HepG2 (cell line): ENCODE measurements around the gene CEP164. TPM values are rescaled to one million over a fixed set of nuclear protein-coding genes. Genes with fewer than 3 reads are reported as not detected.

Experiments
- ATAC-seq: fragments of 200-7000 bp; cut with Tn5 transposase; 3 replicates; pipeline ENCODE4 v1.9.1; 2020; ENCODE audit warnings: mild to moderate bottlenecking, moderate library complexity
- BruUV-seq: library from RNA; stranded (reverse); fragments of 400-500 nt; replicated peaks from 2 replicates; lab custom pipeline; 2021; lab: Mats Ljungman, UMichigan
- CTCF ChIA-PET: fragments of 300-600 bp; formaldehyde crosslinking; extraction: SDS; loops from one replicate; lab custom pipeline; 2021; ENCODE audit warnings: low total read pairs, inconsistent platforms, low intra/inter-chr PET ratio; lab: Yijun Ruan, JAX
- POLR2A ChIA-PET: fragments of 350-600 bp; sonication (Branson Sonifier 250); formaldehyde crosslinking; loops from one replicate; lab custom pipeline; 2020; ENCODE audit warnings: antibody characterized with exemption, inconsistent platforms; lab: Yijun Ruan, JAX
- DNase-seq: peaks from one replicate; pipeline ENCODE4 v3.0.0-alpha.2; 2015; ENCODE audit warnings: low spot score
- FAIRE-seq: peaks from 3 replicates; lab custom pipeline; 2011; peaks lifted over from hg19 to GRCh38; lab: Jason Lieb, UNC
- H2AFZ ChIP-seq: one replicate; pipeline ENCODE4 v1.6.1; 2011; ENCODE audit warnings: low read length, inconsistent platforms
- H3K27ac ChIP-seq: fragments of 300-600 bp; 3 replicates; pipeline ENCODE4 v1.8.0; 2011; ENCODE audit warnings: mixed run types, mild to moderate bottlenecking, mixed read lengths, low read length, inconsistent platforms; ENCODE audit not compliant: insufficient read depth; ENCODE audit errors: extremely low read length
- H3K27me3 ChIP-seq, 2 experiments: fragments of 200-600 bp in 1 of 2; 2 replicates in 1 of 2; 3 replicates in 1 of 2; pipeline versions ENCODE4 v1.6.0 to v1.8.0; 2011; ENCODE audit warnings: low read length in 2 of 2, mild to moderate bottlenecking in 2 of 2, moderate library complexity in 2 of 2, inconsistent platforms in 1 of 2; ENCODE audit not compliant: insufficient read depth in 2 of 2, control insufficient read depth in 1 of 2
- H3K36me3 ChIP-seq, 2 experiments: fragments of 200-600 bp in 1 of 2; replicated peaks in 1 of 2; 2 replicates in 1 of 2; 3 replicates in 1 of 2; pipeline versions ENCODE4 v1.5.1 to v1.8.0; 2011; ENCODE audit warnings: low read length in 2 of 2, inconsistent platforms in 1 of 2; ENCODE audit not compliant: insufficient read depth in 2 of 2, control insufficient read depth in 1 of 2
- H3K4me1 ChIP-seq: 2 replicates; pipeline ENCODE4 v1.5.1; 2012; ENCODE audit warnings: low read length, inconsistent platforms; ENCODE audit not compliant: insufficient read depth
- H3K4me2 ChIP-seq: 2 replicates; pipeline ENCODE4 v1.6.0; 2011; ENCODE audit warnings: low read depth, low read length, inconsistent platforms
- H3K4me3 ChIP-seq, 3 experiments: fragments of 200-600 bp in 1 of 3; sonication (generic), shearing (Covaris generic) in 1 of 3; replicated peaks in 1 of 3; 2 replicates each; pipeline ENCODE4 v1.5.1; 2011 to 2016; ENCODE audit warnings: low read length in 3 of 3, inconsistent platforms in 2 of 3, low read depth in 2 of 3, mild to moderate bottlenecking in 2 of 3, control low read depth in 1 of 3, mixed read lengths in 1 of 3; ENCODE audit not compliant: insufficient read depth in 1 of 3
- H3K79me2 ChIP-seq: one replicate; pipeline ENCODE4 v1.6.1; 2011; ENCODE audit warnings: low read length, inconsistent platforms; ENCODE audit not compliant: insufficient read depth
- H3K9ac ChIP-seq: 2 replicates; pipeline ENCODE4 v1.6.0; 2011; ENCODE audit warnings: mild to moderate bottlenecking, low read depth, low read length, inconsistent platforms; ENCODE audit not compliant: insufficient read depth
- H3K9me3 ChIP-seq: 2 replicates; pipeline ENCODE4 v1.5.1; 2012; ENCODE audit warnings: mild to moderate bottlenecking, low read length
- H4K20me1 ChIP-seq: 2 replicates; pipeline ENCODE4 v1.6.0; 2011; ENCODE audit warnings: inconsistent platforms, mild to moderate bottlenecking, low read length, moderate library complexity; ENCODE audit not compliant: insufficient read depth
- ARID4A ChIP-seq: sonication (generic); formaldehyde crosslinking; IDR thresholded peaks from 2 replicates; pipeline ENCODE4 v1.5.0; 2020; ENCODE audit warnings: mild to moderate bottlenecking, missing genetic modification reagents, borderline replicate concordance
- ATF7-NPFF ChIP-seq: sonication (generic); formaldehyde crosslinking; IDR thresholded peaks from 2 replicates; pipeline ENCODE4 v1.8.1; 2023; ENCODE audit warnings: mild to moderate bottlenecking, low read depth, missing genetic modification reagents, moderate library complexity
- NCOA1 ChIP-seq: sonication (generic); formaldehyde crosslinking; IDR thresholded peaks from 2 replicates; pipeline ENCODE4 v1.9.0; 2021; ENCODE audit warnings: missing genetic modification reagents
- TMF1 ChIP-seq: sonication (generic); formaldehyde crosslinking; IDR thresholded peaks from 2 replicates; pipeline ENCODE4 v1.8.1; 2022; ENCODE audit warnings: low read depth, missing genetic modification reagents
- ZBTB4 ChIP-seq: sonication (generic); formaldehyde crosslinking; IDR thresholded peaks from 2 replicates; pipeline ENCODE4 v1.4.0; 2020; ENCODE audit warnings: missing genetic modification reagents, mild to moderate bottlenecking, borderline replicate concordance
- ZFP36 ChIP-seq: fragments of 150-350 bp; IDR thresholded peaks from 2 replicates; pipeline ENCODE4 v1.6.1; 2018; ENCODE audit warnings: borderline replicate concordance, low read length, low read depth; ENCODE audit not compliant: partially characterized antibody
- ZNF224 ChIP-seq: sonication (generic); formaldehyde crosslinking; IDR thresholded peaks from 2 replicates; pipeline ENCODE4 v1.5.0; 2020; ENCODE audit warnings: mild to moderate bottlenecking, missing genetic modification reagents
- ZNF225 ChIP-seq: sonication (generic); formaldehyde crosslinking; IDR thresholded peaks from 2 replicates; pipeline ENCODE4 v1.4.0; 2020; ENCODE audit warnings: mild to moderate bottlenecking, missing genetic modification reagents
- ZNF441 ChIP-seq: sonication (generic); formaldehyde crosslinking; IDR thresholded peaks from 2 replicates; pipeline ENCODE4 v1.7.0; 2021; ENCODE audit warnings: missing genetic modification reagents, borderline replicate concordance
- ZNF503 ChIP-seq: sonication (generic); formaldehyde crosslinking; IDR thresholded peaks from 2 replicates; pipeline ENCODE4 v1.4.0; 2020; ENCODE audit warnings: missing genetic modification reagents
- ZSCAN22 ChIP-seq: sonication (generic); formaldehyde crosslinking; IDR thresholded peaks from 2 replicates; pipeline ENCODE4 v1.4.0; 2020; ENCODE audit warnings: mild to moderate bottlenecking, missing genetic modification reagents
- ZSCAN29 ChIP-seq: sonication (generic); formaldehyde crosslinking; conservative IDR thresholded peaks from 2 replicates; pipeline ENCODE4 v1.4.0; 2020; ENCODE audit warnings: mild to moderate bottlenecking, missing genetic modification reagents
- WGBS: methylation state at CpG from one replicate; pipeline ENCODE4 v1.1.6; 2017; ENCODE audit warnings: low lambda C conversion rate; 5-methylcytosine and 5-hydroxymethylcytosine counted together
- in situ Hi-C: cut with HindIII; loops from 2 replicates; pipeline ENCODE4 v1.10.0; 2017; ENCODE audit warnings: low pct_unique_long_range_greater_than_20kb; ENCODE audit not compliant: extremely low pct_ligation_motif_present
- intact Hi-C: fragments of 100-400 bp; cut with micrococcal nuclease; formaldehyde crosslinking; loops from one replicate; pipeline ENCODE4 v1.10.0; 2022; ENCODE audit not compliant: unreplicated experiment
- polyA plus RNA-seq, 8 experiments: library from polyadenylated mRNA; depleted of rRNA in 3 of 8; stranded (reverse) in 7 of 8; unstranded in 1 of 8; fragments of >200 nt; fragmentation: Illumina TruSeq in 4 of 8; extraction: Trizol in 4 of 8; gene quantifications; 2 replicates each; pipeline versions ENCODE4 v1.2.1 to v1.2.3, GENCODE V29; 2011 to 2016; ENCODE audit warnings: low read depth in 4 of 8, missing spikeins in 1 of 8, mixed read lengths in 1 of 8; ENCODE audit not compliant: insufficient read depth in 1 of 8
- total RNA-seq, 5 experiments: library from RNA; depleted of rRNA; stranded (reverse); fragments of >200 nt; fragmentation: Illumina TruSeq; extraction: Trizol; gene quantifications; 2 replicates each; pipeline ENCODE4 v1.2.3, GENCODE V29; 2016; ENCODE audit warnings: low read depth in 1 of 5

Gene CEP164
- total and polyA plus RNA-seq, 2 of the 13 experiments (the other 11 are each of a cell fraction or from before 2014, with no cell fraction given), result 11.4 to 15.2 TPM

GRCh38 chr11:117458275-117459122 lies 130.8 kb downstream of the CEP164 start:
- no TSS peak for BruUV-seq
- DNase-seq (no peak), FAIRE-seq (no peak), ATAC-seq (no peak; the same call in 2 of the 3 replicates)
- ChIA-PET POLR2A (no interaction called here), CTCF (no interaction called here)
- Histone ChIP-seq H3K79me2 (no peaks in the 10 kb centered on the region), H3K4me1 (no peaks in the 10 kb centered on the region), H3K27me3 (peaks cover 8 to 17% of the 10 kb centered on the region in 2 experiments; a peak in 4 of 5 replicates), H4K20me1 (no peaks in the 10 kb centered on the region), H3K36me3 (no peaks in the 10 kb centered on the region), H3K4me2 (no peak overlapping the region), H3K9me3 (no peaks in the 10 kb centered on the region), H3K27ac (no peak overlapping the region), H2AFZ (no peak overlapping the region), H3K9ac (no peak overlapping the region), H3K4me3 (no peak overlapping the region)
- intact Hi-C loops (no loop called here), in situ Hi-C loops (no loop called here)
- TF ChIP-seq ZBTB4 (CRISPR knock-in tag) (no peak), ZNF441 (CRISPR knock-in tag) (no peak), ZNF225 (no peak), ATF7-NPFF (CRISPR knock-in tag) (no peak), ARID4A (CRISPR knock-in tag) (no peak), ZNF503 (CRISPR knock-in tag) (no peak), ZSCAN22 (CRISPR knock-in tag) (no peak), ZSCAN29 (CRISPR knock-in tag) (no peak), ZNF224 (CRISPR knock-in tag) (no peak), ZFP36 (no peak), TMF1 (CRISPR knock-in tag) (no peak), NCOA1 (CRISPR knock-in tag) (no peak)
- WGBS, result 54% methylated on average over 6 of the region's 22 CpGs
